Measurements from ENCODE around the gene LRFN5. TPM values are rescaled to one million over a fixed set of nuclear protein-coding genes. Genes with fewer than 3 reads are reported as not detected.

LRFN5 gene
- polyA plus RNA-seq, 3 donors: not detected

DNA sequence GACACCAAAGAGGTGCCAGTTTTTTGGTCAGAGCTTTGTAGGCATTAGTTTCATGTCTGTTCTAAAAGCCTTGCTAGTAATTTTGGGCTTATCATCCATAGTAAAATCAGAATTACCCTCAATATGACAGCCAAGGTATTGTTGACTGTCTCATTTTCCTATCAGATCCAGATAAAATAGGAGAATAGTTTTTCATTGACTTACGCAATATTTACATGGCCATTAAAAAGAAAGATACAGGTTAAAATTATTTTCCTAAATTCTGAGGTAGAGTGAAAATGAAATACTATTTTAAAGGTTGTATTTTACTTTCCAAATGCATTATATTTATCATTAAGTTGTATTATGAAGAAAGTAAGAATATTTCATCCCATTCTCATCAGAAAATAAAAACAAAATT is 203.7 kb downstream of the LRFN5 start:
- DNase-seq: no peak
- no peaks in the 10 kb centered on the region for H3K4me1 ChIP-seq (ENCODE audit: control insufficient read depth in 1 of 2, insufficient read depth in 2 of 2, low read length in 2 of 2)
- H3K4me3 ChIP-seq (replicated peaks in 1 of 3; ENCODE audit: low read depth in 2 of 3, low read length in 3 of 3): no peak overlapping the region
- H3K4me3 Mint-ChIP-seq: no peak overlapping the region
- WGBS (ENCODE audit: insufficient coverage): no CpG with 5 or more reads among the region's 1 CpG
- H3K27ac ChIP-seq (ENCODE audit: low read depth in 1 of 2, low read length in 2 of 2): no peak overlapping the region
- peaks cover 0 to 6% (median 3%) of the 10 kb centered on the region in 7 donors for H3K9me3 Mint-ChIP-seq
- no peaks in the 10 kb centered on the region for H3K79me2 ChIP-seq (ENCODE audit: insufficient read depth, low read length)
- intact Hi-C loops (cut with micrococcal nuclease): no loop called here
- TF ChIP-seq CTCF (IDR thresholded peaks at IDR 0.05): no peak
- no peaks in the 10 kb centered on the region for H4K20me1 ChIP-seq (ENCODE audit: insufficient read depth, low read length)
- no peaks in the 10 kb centered on the region for H3K36me3 Mint-ChIP-seq
- H3K27me3 ChIP-seq (ENCODE audit: control insufficient read depth in 2 of 2, insufficient read depth in 2 of 2, low read length in 2 of 2): no peaks in the 10 kb centered on the region
- no peaks in the 10 kb centered on the region for H3K4me1 Mint-ChIP-seq
- H3K9me3 ChIP-seq (replicated peaks in 1 of 2; ENCODE audit: control insufficient read depth in 1 of 2, insufficient read depth in 1 of 2, low read length in 2 of 2): no peaks in the 10 kb centered on the region
- no peak overlapping the region for H3K27ac Mint-ChIP-seq
- no peak overlapping the region for H3K9ac ChIP-seq (ENCODE audit: insufficient read depth, low read length, poor library complexity, severe bottlenecking)
- no peak overlapping the region for H3K4me2 ChIP-seq (replicated peaks; ENCODE audit: extremely low read depth, low read length, poor library complexity, severe bottlenecking)
- no peaks in the 10 kb centered on the region for H3K36me3 ChIP-seq (replicated peaks in 1 of 2; ENCODE audit: control insufficient read depth in 1 of 2, insufficient read depth in 2 of 2, low read length in 2 of 2)
- H3K27me3 Mint-ChIP-seq (ENCODE audit: low read depth in 3 of 3): peaks cover 0 to 3% (median 2%) of the 10 kb centered on the region in 3 donors
- no peak overlapping the region for H2AFZ ChIP-seq (ENCODE audit: insufficient read depth, low read depth, low read length, poor library complexity, severe bottlenecking)

DNA sequence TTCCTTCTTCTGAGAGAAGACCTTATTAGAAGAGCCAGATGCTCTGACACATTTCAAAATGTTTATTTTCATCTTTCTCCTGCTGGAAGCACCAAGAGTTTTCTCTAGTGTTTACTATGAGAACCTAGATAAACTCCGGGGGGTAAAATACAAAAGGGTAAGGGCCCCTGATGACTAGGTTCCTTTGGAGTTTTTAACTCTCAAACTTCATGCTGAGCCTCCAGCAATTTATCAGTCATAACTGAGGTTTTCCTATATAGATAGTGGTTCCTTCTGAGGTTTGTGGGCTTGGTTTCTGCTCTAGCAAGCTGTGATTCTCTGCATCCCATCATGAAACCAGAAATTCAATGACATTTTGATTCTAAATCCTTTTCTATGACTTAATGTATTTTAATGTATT is 210.9 kb downstream of the LRFN5 start:
- Mint-ChIP-seq H3K9me3 (peaks cover 0 to 3% (median 0%) of the 10 kb centered on the region in 7 donors), H3K36me3 (no peaks in the 10 kb centered on the region), H3K4me3 (no peak overlapping the region), H3K27ac (no peak overlapping the region), H3K27me3 (ENCODE audit: low read depth in 3 of 3) (peaks cover 0 to 2% (median 0%) of the 10 kb centered on the region in 3 donors), H3K4me1 (no peaks in the 10 kb centered on the region)
- intact Hi-C loops (cut with micrococcal nuclease): no loop called here
- no CpG with 5 or more reads among the region's 1 CpG for WGBS (ENCODE audit: insufficient coverage)
- Histone ChIP-seq H3K36me3 (replicated peaks in 1 of 2; ENCODE audit: control insufficient read depth in 1 of 2, insufficient read depth in 2 of 2, low read length in 2 of 2) (no peaks in the 10 kb centered on the region), H3K4me1 (ENCODE audit: control insufficient read depth in 1 of 2, insufficient read depth in 2 of 2, low read length in 2 of 2) (no peaks in the 10 kb centered on the region), H3K9ac (ENCODE audit: insufficient read depth, low read length, poor library complexity, severe bottlenecking) (no peak overlapping the region), H3K4me3 (replicated peaks in 1 of 3; ENCODE audit: low read depth in 2 of 3, low read length in 3 of 3) (no peak overlapping the region), H2AFZ (ENCODE audit: insufficient read depth, low read depth, low read length, poor library complexity, severe bottlenecking) (no peak overlapping the region), H3K79me2 (ENCODE audit: insufficient read depth, low read length) (no peaks in the 10 kb centered on the region), H3K27me3 (ENCODE audit: control insufficient read depth in 2 of 2, insufficient read depth in 2 of 2, low read length in 2 of 2) (no peaks in the 10 kb centered on the region), H4K20me1 (ENCODE audit: insufficient read depth, low read length) (no peaks in the 10 kb centered on the region), H3K27ac (ENCODE audit: low read depth in 1 of 2, low read length in 2 of 2) (no peak overlapping the region), H3K9me3 (replicated peaks in 1 of 2; ENCODE audit: control insufficient read depth in 1 of 2, insufficient read depth in 1 of 2, low read length in 2 of 2) (no peaks in the 10 kb centered on the region), H3K4me2 (replicated peaks; ENCODE audit: extremely low read depth, low read length, poor library complexity, severe bottlenecking) (no peak overlapping the region)
- no peak for TF ChIP-seq CTCF (IDR thresholded peaks at IDR 0.05)
- DNase-seq: no peak
